Upper lobe of left lung (tissue), 4 donors: Measurements from ENCODE around the gene ATP13A1.

Experiments used
- CTCF ChIP-seq, 6 experiments: fragments of 450-650 bp in 4 of 6; fragments of 200-600 bp in 2 of 6; sonication (generic) in 2 of 6; IDR thresholded peaks; one replicate each; pipeline ENCODE4 v1.5.1; 2016 to 2019; ENCODE audit warnings: antibody characterized with exemption in 6 of 6
- POLR2A ChIP-seq, 4 donors: fragments of 450-650 bp; IDR thresholded peaks; one replicate each; pipeline ENCODE4 v1.5.1; 2016 to 2017; ENCODE audit warnings: antibody characterized with exemption in 4 of 4, mild to moderate bottlenecking in 2 of 4
- POLR2AphosphoS5 ChIP-seq, 2 donors: sonication (generic); formaldehyde crosslinking; IDR thresholded peaks; one replicate each; pipeline ENCODE4 v1.5.1; 2017; ENCODE audit warnings: antibody characterized with exemption in 2 of 2

GRCh38 chr19:19628501-19629134 is 34.9 kb downstream of the ATP13A1 start:
- TF ChIP-seq CTCF (IDR thresholded peaks at IDR 0.05) (no peak), POLR2AphosphoS5 (IDR thresholded peaks at IDR 0.05) (peak in 1 of 2 donors; percentile 19), POLR2A (IDR thresholded peaks at IDR 0.05) (peak in 2 of 4 donors; percentile 9 to 15)
